ENCODE measurements around the gene HYAL2.
A peak's percentile ranks its signal among the peaks of the same experiment; 100 is the strongest.

The HYAL2 gene

DNA sequence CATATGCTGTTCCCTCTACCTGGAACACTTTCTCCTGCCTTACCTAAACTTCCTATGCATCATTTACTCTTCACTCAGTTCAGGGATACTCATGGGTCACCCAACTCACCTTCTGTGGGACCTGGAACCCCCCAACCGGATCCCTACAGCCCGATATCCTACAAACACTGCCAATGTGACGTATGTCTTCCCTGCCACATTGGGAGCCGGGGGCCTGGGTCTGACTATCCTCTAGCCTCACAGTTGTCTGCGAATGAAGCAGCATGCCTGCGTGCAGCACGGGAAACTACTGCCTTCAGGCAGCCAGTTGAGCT lies 27.6 kb upstream of the HYAL2 start:
- no peak for DNase-seq (ENCODE audit: low spot score)

DNA sequence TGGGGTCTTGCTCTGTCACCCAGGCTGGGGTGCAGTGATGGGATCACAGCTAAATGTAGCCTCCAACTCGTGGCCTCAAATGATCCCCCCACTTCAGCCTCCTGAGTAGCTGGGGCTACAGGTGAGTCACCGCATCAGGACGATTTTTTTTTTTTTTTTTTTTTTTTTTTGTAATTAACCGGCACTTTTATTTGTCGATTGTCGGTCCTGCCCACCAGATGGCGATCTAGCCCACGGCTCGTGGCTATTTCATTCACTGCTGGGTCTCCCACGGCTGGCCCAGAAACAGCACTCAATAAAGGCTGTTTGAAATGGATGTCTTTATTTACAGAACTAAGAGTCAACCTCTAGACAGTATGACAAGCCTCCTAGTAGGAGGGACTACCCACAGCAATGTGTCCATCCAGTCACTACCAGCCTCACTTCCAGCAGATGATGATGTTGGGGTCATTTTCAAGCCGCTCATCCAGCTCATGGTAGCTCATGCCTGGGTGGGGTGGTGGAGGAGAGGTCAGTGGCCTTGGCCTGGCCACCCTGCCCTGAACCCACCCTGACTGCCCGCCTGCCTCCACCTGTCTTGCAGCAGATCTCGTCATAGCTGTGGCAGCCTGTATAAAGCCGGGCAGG lies 24.8 kb upstream of the HYAL2 start:
- peak; percentile 55 for DNase-seq (ENCODE audit: low spot score)

DNA sequence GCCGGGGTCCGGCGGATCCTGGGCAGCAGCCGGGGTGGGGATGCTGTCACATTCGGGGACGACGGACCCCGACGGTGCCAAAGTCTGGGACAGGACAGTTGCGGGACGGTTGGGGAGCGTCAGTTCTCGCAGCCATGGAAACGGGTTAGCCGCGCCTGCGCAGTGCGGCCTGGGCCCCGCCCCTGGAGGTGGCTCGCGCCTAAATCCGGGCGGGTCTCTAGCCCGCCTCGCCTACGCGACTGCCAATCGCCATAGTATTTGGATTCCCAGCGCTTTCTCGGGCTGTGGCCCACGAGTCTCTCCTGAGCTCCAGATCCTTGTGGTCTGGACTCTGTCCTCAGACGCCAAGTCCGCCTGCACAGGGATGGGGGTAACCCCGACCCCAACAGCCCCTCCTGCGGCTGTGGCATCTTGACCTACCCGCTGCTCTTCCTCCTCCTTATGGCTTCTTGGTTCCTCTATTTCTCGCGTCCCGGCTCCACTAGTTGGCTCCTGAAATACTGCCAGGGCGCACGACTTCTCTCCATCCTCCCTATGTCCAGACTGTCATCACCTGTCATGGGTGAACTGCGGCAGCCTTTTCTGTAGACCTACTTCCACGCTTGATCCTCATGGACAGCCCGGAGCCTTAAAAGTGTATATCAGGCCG lies 23.2 kb upstream of the HYAL2 start, which contains the start of gene ZMYND10:
ZMYND10 (minus strand) TSS at position 147 of the 649 bp plus-strand sequence. CDS start 153 bp downstream, outside the sequence.
- peak; percentile 92 for DNase-seq (ENCODE audit: low spot score)

DNA sequence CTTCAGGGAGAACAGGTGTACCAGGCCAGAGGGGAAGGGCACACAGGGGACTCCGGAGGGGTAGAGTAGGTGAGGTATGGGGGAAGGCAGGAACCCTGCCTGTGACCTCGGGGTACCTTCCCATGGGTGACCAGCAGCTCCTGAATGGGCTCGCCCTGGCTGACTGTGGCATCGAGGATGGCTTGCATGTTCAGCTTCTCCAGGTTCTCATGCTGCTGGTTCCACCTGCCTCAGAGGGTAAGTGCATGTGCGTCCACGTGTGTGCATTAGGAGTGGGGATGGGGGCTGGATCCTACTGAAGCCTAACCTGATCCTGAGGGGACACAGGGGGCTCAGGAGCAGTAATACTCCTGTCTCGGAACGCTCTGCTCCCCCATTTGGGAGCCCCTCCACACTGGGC lies 22.5 kb upstream of the HYAL2 start:
- no peak for DNase-seq (ENCODE audit: low spot score)

DNA sequence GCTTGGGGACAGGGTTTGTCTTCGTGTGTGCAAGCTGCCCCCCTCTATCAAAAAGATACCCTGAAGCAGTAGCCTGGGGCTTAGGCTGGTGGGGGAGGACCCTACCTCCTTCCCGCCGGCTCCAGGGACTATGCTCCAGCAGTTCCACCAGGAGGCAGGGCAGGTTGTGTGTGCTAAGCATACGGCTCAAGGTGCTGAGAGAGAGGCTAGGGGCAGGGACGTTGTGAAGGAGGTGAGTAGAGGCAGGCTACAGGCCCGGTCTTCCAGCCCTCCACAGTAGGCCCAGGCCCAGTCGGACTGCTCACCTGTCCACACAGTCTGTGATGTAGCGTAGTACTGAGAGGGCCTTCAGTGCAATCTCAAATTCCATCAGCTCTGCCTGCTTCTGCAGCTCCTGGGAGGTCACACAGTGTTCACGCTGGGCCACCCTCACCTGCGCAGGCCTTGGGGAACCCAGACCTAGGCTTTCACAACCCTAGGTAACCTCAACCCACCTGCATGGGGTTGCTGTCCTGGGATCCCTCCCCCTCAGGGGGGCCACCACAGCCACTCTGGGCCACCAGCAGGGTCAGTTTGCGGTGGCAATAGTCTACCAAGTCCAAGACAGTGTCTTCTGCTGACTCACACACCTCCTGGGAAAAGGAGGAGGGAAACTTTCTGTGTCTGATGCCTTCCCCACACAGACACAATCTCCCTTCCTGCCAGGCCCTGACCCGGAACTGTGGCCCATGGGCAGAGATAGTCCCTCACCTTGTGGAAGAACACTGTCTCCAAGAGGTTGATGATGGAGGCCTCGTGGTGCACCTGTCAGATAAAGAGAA lies 20.5 kb upstream of the HYAL2 start:
- DNase-seq (ENCODE audit: low spot score): no peak

DNA sequence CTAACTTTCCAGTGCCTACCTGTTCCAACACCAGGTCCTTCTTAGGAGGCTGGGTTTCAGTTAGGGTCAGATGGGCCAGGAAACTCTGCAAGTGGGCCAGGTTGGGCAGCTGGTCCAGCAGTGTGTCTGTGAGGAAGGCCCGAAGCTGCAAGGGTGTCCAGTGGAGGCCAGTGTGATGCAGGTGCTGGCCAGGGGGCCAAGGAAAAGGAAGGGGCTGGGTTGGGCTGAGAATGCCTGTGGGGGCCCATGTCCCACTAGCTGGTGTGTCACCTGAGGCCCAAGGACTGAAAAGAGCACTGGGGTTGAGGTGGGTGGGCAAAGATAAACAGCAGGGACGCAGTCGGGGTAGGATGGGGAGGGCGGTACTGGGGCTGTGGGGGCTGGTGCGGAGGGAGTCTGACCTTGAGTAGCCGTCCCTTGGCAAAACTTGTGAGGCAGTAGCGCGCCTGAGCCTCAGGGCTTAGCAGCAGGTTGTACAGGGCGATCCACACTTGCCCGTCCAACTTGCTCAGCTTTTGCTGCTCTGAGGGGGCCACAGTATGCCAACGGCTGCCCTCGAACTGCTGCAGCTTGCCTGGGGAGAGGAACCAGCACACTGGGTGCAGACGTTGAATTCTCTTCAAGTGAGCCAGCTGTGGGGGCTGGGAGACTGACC lies 19.6 kb upstream of the HYAL2 start:
- DNase-seq (ENCODE audit: low spot score): no peak

DNA sequence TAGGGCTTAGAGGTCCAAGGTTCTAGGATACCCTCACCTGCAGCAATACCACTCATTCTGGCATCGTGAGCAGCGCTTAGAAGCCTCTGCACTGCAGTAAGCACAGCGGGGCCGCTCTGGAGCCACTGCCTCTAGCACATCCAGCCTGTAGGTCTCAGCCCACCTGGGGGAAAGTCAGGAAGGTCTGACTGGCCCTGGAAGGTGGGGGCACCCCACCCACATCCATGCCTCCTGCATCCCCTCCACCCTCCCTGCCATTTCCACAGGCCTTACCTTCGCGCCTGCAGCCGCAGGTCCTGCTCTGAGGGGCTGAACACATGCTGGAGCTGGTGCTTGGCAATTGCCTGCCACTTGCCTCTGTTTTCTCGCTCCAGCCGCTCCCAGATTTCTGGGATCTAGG lies 19.0 kb upstream of the HYAL2 start:
- no peak for DNase-seq (ENCODE audit: low spot score)

DNA sequence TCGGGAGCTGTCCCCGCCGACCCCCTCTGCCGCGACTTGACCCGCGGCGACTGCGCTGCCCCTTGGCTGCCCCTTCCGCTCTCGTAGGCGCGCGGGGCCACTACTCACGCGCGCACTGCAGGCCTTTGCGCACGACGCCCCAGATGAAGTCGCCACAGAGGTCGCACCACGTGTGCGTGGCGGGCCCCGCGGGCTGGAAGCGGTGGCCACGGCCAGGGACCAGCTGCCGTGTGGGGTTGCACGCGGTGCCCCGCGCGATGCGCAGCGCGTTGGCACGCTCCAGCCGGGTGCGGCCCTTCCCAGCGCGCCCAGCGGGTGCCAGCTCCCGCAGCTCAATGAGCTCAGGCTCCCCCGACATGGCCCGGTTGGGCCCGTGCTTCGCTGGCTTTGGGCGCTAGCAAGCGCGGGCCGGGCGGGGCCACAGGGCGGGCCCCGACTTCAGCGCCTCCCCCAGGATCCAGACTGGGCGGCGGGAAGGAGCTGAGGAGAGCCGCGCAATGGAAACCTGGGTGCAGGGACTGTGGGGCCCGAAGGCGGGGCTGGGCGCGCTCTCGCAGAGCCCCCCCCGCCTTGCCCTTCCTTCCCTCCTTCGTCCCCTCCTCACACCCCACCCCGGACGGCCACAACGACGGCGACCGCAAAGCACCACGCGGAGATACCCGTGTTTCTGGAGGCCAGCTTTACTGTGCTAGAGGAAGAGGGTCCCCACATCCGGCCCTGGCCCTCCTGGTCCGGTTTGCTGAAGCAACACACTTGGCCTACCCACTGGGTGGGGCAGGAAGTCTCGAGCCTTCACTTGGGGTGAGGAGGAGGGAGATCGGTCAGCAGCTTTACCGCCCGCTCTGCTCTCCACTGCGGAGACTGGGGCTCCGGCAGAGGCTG lies 18.1 kb upstream of the HYAL2 start, which contains the start of gene RASSF1:
RASSF1 (minus strand) TSS at position 389 of the 882 bp plus-strand sequence; CDS start at position 358, 31 bp downstream.
- DNase-seq (ENCODE audit: low spot score): no peak

DNA sequence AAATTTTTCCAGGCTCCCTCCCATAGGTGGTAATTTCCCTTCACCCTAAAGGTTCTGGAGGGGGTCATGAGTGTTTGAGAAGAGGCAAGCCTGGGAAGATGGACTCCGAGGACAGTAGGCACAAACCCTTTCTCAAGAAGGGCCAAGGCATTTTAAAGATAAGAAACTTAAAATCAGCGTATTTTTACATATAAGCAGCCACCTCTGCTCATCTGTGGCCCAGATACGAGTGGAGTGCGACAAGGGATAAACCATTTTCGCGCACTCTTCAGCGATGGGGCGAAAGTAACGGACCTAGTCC lies 17.6 kb upstream of the HYAL2 start:
- no peak for DNase-seq (ENCODE audit: low spot score)

DNA sequence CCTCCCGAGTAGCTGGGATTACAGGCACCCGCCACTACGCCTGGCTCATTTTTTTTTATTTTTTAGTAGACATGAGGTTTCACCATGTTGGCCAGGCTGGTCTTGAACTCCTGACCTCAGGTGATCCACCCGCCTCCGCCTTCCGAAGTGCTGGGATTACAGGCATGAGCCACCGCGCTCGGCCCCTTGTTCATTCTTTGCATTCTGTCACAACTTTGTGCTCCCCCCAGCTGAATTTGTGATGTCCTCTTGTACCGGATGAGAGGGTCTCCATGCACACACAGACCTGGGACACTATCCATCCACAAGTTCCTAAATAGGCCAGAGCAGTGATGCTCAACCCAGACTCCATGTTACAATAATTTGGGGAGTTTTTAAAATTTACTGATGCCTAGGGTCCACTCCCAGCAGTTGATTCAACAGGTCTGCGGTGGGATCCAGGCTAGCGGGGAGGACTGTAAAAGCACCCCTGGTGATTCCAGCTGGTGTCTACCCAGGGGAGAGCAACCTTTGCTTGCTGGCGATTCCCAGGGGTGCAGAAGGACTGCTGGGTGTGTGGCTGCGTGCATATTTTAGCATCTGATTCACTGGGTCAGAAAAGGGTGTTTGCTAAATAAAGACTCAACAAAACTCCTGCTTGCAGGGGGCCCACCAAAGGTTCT lies 17.1 kb upstream of the HYAL2 start:
- DNase-seq (ENCODE audit: low spot score): no peak

DNA sequence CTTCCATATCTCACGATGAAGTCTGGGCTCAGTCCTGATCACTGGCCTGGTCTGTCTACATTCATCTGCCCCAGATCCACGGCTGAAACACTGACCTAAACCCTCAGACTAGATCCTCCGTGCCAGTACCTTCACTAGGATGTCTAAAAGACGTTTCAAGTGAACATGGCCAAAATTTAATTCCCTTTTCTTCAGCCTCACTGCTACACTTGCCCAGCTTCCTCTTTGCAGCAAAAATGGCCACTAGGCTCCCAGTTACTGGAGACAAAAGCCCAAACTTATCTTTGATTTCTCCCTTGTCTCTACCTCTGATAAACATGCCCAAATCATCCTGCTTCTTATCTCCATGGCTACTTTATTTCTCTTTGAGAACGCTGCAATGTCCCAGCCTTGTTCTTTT lies 16.4 kb upstream of the HYAL2 start:
- no peak for DNase-seq (ENCODE audit: low spot score)

DNA sequence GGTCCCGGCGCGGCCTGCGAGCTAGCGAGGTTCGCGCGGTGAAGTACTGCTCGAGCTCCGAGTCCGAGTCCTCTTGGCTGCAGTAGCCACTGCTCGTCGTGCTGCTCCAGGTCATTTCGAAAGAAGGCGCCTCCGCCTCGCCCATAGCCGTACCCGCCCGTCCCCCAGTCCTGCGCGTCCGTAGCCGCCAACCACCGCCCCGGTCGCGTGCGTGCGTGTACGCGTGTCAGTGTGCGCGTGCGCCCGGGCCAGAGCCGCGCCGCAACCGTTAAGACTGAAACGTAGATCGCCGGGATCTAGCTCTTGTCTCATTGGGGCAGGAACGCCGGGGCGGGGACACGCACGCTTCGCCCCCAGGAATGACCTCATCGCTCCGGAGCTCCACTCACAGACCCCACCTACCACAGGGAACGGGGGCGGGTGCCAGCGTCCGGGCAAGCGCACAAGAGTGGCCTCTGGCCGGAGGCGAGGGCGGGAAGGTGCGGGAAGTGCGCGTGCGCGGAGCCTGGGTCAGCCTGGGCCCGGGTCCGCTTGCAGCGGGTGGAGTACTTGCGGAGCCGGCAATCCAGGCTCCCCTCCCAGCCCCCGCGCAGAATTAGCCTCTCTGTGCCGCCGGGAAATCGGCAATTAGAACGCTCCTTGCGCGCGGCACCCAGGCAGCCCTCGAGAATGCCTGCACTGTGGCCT lies 14.8 kb upstream of the HYAL2 start:
- DNase-seq (ENCODE audit: low spot score): peak; percentile 98

DNA sequence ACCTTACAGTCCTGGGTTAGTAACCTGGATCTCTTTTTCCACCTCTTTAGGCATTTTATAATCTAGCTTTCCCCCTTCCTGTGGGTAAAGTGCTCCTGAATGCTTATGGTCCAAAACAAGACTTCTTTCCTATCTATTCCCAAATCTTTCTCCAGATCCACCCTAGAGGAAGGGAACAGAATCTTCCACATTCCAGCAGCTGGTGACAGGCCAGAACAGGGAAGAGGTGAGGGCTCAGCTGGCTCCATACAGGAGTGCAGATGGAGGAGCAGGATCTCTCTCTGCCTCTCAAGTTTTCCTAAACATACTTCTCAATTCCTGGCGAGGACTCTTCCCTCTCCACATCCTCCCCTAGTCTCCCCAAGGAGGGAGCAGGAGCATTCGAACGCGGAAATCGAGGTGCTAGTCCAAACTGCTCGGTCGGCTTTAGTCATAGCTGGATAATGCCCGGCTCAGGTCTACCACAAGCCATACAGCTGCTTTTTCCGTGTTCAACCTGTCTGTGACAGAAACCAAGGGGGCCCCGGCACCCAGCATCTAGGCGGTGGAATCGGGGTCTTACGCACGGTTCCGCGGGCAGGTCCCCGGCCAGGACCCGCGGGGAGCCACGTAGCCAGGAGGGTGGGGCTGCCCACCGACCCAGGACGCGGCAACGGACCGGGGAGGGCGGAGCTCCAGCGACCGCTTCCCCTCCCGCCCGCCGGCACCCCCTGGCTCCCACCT lies 14.1 kb upstream of the HYAL2 start:
- peak; percentile 84 for DNase-seq (ENCODE audit: low spot score)

DNA sequence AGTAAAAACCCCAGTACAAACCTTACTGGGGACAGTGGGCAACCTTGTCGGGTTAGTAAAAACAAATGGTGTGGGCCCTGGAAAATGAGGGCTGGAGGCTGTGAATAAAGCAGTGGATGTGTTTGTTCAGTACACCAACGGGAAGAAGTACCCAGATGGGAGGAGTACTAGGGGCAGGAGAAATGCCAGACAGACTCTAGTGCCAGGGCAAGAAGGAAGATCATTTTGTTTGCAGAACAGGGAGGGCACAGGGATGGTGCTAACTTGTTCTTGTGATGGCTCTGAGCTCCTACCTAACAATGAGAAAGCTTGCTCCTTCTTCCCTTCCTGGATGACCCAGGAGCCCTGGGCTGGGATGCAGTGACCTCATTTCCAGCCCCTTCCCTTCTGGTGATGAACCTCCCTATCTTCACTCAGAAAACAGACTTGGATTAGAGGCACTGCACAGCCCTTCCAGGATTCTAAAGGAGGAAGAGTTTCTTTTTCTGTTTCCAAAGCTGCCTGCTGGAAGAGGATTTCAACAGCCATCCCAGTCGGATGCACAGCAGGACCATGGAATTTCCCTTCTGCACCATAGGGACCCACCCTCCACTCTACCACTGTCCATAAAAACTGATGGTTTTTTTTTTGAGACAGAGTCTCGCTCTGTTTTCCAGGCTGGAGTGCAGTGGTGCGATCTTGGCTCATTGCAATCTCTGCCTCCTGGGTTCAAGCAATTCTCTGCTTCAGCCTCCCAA lies 12.0 kb upstream of the HYAL2 start:
- no peak for DNase-seq (ENCODE audit: low spot score)

DNA sequence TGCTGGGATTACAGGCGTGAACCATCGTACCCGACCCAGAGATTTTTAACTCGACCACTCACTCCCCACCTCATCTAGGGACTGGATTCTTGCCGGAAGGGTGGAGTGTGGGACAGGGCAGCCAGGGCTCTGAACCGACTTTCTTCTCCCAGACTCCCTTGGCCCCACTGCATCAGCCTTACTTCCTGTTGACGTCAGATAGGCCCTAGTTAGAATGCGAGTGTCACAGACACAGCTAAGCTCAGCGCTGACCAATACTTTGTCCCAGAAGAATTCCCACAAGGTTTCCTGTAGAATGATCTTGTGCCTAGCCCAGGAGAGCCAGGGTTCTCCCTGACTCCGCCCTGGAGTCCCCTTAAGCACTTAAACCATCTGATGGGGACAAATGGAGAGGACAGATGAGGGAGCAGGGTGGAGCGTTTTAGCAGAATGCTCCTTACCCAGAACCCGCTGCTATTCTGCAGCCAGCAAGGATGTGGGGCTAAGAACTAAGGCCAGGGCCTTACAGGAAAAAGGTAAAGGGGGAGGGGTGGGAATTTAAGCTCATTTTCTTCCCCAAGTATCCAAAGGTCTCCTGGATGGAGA lies 11.3 kb upstream of the HYAL2 start:
- no peak for DNase-seq (ENCODE audit: low spot score)

DNA sequence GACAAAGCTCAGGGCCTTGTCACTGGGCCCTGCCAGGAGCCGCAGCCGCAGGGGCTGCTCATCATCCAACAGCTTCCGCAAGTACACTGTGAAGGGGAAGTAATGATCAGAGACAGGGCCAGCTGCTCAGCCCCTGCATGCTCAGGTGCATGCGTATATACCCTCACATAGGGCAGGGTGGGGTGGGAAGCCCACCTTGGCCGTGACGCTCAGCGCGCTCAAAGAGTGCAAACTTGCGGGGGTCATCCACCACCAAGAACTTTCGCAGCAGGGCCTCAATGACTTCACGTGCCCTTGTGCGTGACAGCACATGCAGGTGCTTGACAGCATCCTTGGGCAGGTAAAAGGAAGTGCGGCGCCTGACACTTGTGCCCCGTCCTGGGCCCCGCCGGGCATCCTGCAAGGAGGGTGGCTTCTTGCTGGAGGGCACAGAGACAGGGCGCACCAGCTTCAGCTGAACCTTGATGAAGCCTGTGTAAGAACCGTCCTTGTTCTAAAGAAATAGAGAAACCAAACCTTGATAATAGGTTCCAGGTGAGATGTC lies 8.9 kb upstream of the HYAL2 start:
- no peak for DNase-seq (ENCODE audit: low spot score)

DNA sequence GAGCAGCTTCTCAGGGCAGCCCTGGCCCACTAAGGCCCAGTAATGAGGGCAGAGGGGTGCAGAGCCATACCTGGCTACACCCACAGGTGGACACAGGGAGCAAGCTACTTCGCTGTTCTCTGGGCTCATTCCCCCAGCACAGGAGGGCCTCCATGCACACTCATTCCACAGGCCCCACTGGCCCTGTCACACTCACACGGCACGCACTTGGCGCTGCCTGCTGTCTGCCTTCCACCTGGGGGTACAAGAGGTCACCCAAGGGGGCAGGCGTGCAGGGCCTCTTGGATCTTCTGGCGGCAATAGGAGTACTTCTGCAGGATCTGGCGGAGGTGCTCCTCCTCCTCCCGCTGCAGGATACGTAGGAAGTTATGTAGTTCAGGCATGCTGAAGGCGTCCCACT lies 7.8 kb upstream of the HYAL2 start:
- DNase-seq (ENCODE audit: low spot score): no peak

DNA sequence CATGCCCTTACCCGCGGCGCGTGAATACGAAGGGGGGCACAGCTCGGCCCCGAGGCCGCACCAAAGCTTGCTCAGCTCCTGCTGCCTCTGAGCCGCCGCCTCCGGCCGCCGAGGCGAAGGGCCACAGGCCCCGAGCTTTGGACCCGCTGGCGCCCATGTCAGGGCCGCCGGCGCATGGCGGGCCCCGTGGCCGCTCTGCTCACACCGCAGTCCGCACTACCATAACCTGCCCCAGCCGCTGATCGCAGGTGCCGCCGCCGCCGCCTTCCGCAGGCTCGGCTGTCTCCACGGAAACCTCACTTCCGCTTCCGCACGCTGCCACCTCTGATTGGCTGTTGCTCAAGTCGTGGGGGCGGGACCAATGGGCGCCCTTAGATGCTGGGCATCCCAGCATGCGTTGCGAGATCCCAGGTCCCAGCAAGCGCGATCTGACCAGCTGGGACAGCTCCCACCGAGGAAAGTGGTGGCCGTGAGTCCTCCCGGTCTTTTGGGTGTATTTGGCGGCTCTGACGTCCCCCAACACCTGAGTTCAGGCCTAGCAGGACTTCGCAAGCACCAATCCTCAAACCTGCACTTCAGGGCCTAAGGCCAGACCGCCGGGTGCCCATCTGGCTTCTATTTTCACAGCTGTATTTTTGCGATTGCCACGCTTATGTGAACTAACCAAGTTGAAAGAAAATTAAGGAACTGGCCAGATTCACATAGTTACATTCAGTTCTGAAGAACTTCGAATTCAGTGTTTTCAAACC lies 5.6 kb upstream of the HYAL2 start, which contains the start of gene TUSC2:
TUSC2 (minus strand) TSS at position 281 of the 749 bp plus-strand sequence; CDS start at position 157, 124 bp downstream.
- peak; percentile 95 for DNase-seq (ENCODE audit: low spot score)
